Measurements from ENCODE around the gene CACNB3.

Gene CACNB3

GRCh38 chr12:48810903-48811431 lies 7.3 kb upstream of the CACNB3 start:
- H3F3A ChIP-seq (ENCODE audit: control insufficient read depth, insufficient read depth): no peaks in the 10 kb centered on the region
- H3K27ac ChIP-seq (ENCODE audit: low read depth, low read length): no peak overlapping the region
- H3K4me3 ChIP-seq (ENCODE audit: low read length): no peak overlapping the region
- peaks cover 15% of the 10 kb centered on the region for H3K4me1 ChIP-seq (ENCODE audit: control insufficient read depth, low read length)
- no peaks in the 10 kb centered on the region; the same call in 1 of the 2 replicates for H3K27me3 ChIP-seq (ENCODE audit: control insufficient read depth, low read length)
- H3K9me3 ChIP-seq (ENCODE audit: control insufficient read depth, insufficient read depth, low read length): no peaks in the 10 kb centered on the region
- no peaks in the 10 kb centered on the region for H3K9me2 ChIP-seq (replicated peaks; ENCODE audit: control insufficient read depth, low read length)
- no peaks in the 10 kb centered on the region for H3K79me2 ChIP-seq (ENCODE audit: control insufficient read depth, low read length)
- no peak overlapping the region for H3K4me2 ChIP-seq (ENCODE audit: low read length)
- H3K36me3 ChIP-seq (ENCODE audit: control insufficient read depth, low read length): no peaks in the 10 kb centered on the region
- TF ChIP-seq CTCF (IDR thresholded peaks at IDR 0.05; ENCODE audit: low read depth, low read length, poor library complexity, severe bottlenecking): no peak
- no peak for TF ChIP-seq EZH2phosphoT487 (IDR thresholded peaks at IDR 0.05; ENCODE audit: borderline replicate concordance, low read length)
- H4K20me1 ChIP-seq (ENCODE audit: control insufficient read depth, insufficient read depth, low read depth, low read length): no peaks in the 10 kb centered on the region

- no peaks in the 10 kb centered on the region for H3K9me2 ChIP-seq (replicated peaks; ENCODE audit: control insufficient read depth, low read length)
- H4K20me1 ChIP-seq (ENCODE audit: control insufficient read depth, insufficient read depth, low read depth, low read length): no peaks in the 10 kb centered on the region
- no peak overlapping the region for H3K27ac ChIP-seq (ENCODE audit: low read depth, low read length)
- H3K9me3 ChIP-seq (ENCODE audit: control insufficient read depth, insufficient read depth, low read length): no peaks in the 10 kb centered on the region
- peaks cover 21% of the 10 kb centered on the region for H3K4me1 ChIP-seq (ENCODE audit: control insufficient read depth, low read length)
- peaks cover 5% of the 10 kb centered on the region for H3K27me3 ChIP-seq (ENCODE audit: control insufficient read depth, low read length)
- H3K4me2 ChIP-seq (ENCODE audit: low read length): no peak overlapping the region
- no peak for TF ChIP-seq CTCF (IDR thresholded peaks at IDR 0.05; ENCODE audit: low read depth, low read length, poor library complexity, severe bottlenecking)
- H3K36me3 ChIP-seq (ENCODE audit: control insufficient read depth, low read length): no peaks in the 10 kb centered on the region
- 0 out of 2 replicates have a peak, but pooled peaks cover 2% of the 10 kb centered on the region for H3F3A ChIP-seq (ENCODE audit: control insufficient read depth, insufficient read depth)
- H3K4me3 ChIP-seq (ENCODE audit: low read length): no peak overlapping the region
- H3K79me2 ChIP-seq (ENCODE audit: control insufficient read depth, low read length): no peaks in the 10 kb centered on the region
These were observed 6.7 kb upstream of the CACNB3 start for GRCh38 chr12:48811437-48812090.

GRCh38 chr12:48812389-48812788 lies 5.9 kb upstream of the CACNB3 start:
- Histone ChIP-seq H3K27me3 (ENCODE audit: control insufficient read depth, low read length) (peaks cover 13% of the 10 kb centered on the region), H3K4me1 (ENCODE audit: control insufficient read depth, low read length) (peaks cover 22% of the 10 kb centered on the region), H3K4me3 (ENCODE audit: low read length) (no peak overlapping the region), H4K20me1 (ENCODE audit: control insufficient read depth, insufficient read depth, low read depth, low read length) (no peaks in the 10 kb centered on the region), H3K9me3 (ENCODE audit: control insufficient read depth, insufficient read depth, low read length) (no peaks in the 10 kb centered on the region), H3K79me2 (ENCODE audit: control insufficient read depth, low read length) (no peaks in the 10 kb centered on the region), H3K4me2 (ENCODE audit: low read length) (no peak overlapping the region), H3K9me2 (replicated peaks; ENCODE audit: control insufficient read depth, low read length) (no peaks in the 10 kb centered on the region), H3K27ac (ENCODE audit: low read depth, low read length) (no peak overlapping the region), H3K36me3 (ENCODE audit: control insufficient read depth, low read length) (no peaks in the 10 kb centered on the region), H3F3A (ENCODE audit: control insufficient read depth, insufficient read depth) (peaks cover 8% of the 10 kb centered on the region; the same call in 1 of the 2 replicates)
- no peak for TF ChIP-seq CTCF (IDR thresholded peaks at IDR 0.05; ENCODE audit: low read depth, low read length, poor library complexity, severe bottlenecking)
- TF ChIP-seq EZH2phosphoT487 (IDR thresholded peaks at IDR 0.05; ENCODE audit: borderline replicate concordance, low read length): no peak

Measured in DOHH2 (cell line).